Left kidney (tissue), 8 donors: ENCODE data around the gene KRTAP13-4. TPM values are rescaled to one million over a fixed set of nuclear protein-coding genes. Genes with fewer than 3 reads are reported as not detected.

Source experiments
- DNase-seq: peaks from one replicate; pipeline ENCODE4 v3.0.0-alpha.2; 2013
- long read RNA-seq, 8 donors: transcript quantifications; one replicate each; lab custom pipeline, GENCODE V29; 2026
- polyA plus RNA-seq: library from polyadenylated mRNA; unstranded; fragments of 120-200 nt; gene quantifications from one replicate; pipeline ENCODE4 v1.2.1, GENCODE V29; 2013; ENCODE audit not compliant: insufficient read length

Gene KRTAP13-4
- not detected for polyA plus RNA-seq
- long read RNA-seq, donor 1, result 0 reads
- long read RNA-seq, donor 2, result 0 reads
- long read RNA-seq, donor 3, result 0 reads
- long read RNA-seq, donor 4, result 0 reads
- long read RNA-seq, donor 5, result 0 reads
- long read RNA-seq, donor 6, result 0 reads
- long read RNA-seq, donor 7, result 0 reads
- long read RNA-seq, donor 8, result 0 reads

DNA sequence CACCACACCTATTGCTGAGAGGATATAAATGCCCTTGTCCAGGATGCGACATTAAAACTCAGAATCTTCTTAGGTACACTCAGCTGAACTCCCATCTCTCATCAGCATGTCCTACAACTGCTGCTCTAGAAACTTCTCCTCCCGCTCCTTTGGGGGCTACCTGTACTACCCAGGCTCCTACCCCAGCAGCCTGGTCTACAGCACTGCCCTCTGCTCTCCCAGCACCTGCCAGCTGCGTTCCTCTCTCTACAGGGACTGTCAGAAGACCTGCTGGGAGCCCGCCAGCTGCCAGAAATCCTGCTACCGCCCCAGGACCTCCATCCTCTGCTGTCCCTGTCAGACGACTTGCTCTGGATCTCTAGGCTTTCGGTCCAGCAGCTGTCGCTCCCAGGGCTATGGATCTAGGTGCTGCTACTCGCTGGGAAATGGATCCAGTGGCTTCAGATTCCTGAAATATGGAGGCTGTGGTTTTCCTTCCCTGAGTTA lies at the start of gene KRTAP13-4:
Gene KRTAP13-4 (plus strand): TSS at position 51 of the 486 bp plus-strand sequence. CDS start 56 bp downstream, at position 107.
- no peak for DNase-seq

GRCh38 chr21:30382201-30382600 lies 47.8 kb upstream of the KRTAP13-4 start:
- DNase-seq, result no peak

- no peak for DNase-seq
These were observed 38.5 kb upstream of the KRTAP13-4 start for GRCh38 chr21:30391492-30392025.

GRCh38 chr21:30395731-30396130 lies 34.3 kb upstream of the KRTAP13-4 start, which contains the start of gene KRTAP13-1:
Gene KRTAP13-1 (plus strand): TSS chr21:30396031. CDS start chr21:30396087, 56 bp downstream.
- no peak for DNase-seq

GRCh38 chr21:30408782-30409494 lies 21.1 kb upstream of the KRTAP13-4 start:
- peak; percentile 4 for DNase-seq

DNA sequence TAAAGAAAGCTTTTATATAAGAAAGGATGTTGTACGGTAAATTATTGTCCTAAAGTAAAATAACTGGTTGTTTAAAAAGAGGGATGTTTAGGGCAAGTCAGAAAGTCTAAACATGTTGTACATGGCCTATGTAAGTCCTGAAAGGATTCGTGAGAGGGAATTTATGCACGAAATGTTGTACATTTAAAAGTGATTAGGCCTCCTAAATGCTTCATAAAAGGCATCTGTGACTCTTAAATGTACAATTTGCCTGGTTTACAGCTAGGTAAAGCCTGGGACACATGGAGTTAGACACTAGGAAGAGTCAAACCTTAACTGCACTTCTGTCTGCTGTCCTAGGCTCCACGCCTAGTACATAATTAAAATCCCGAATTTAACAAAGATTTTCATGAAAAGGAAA lies 14.0 kb upstream of the KRTAP13-4 start:
- DNase-seq, result no peak

- no peak for DNase-seq
These were observed 4.2 kb upstream of the KRTAP13-4 start, which contains the start of gene KRTAP13-3 for GRCh38 chr21:30425826-30426225. Gene KRTAP13-3 (minus strand): TSS chr21:30425926. CDS start chr21:30425912, 14 bp downstream.

- DNase-seq, result no peak
These were observed 3.3 kb upstream of the KRTAP13-4 start for GRCh38 chr21:30426731-30427130.

DNA sequence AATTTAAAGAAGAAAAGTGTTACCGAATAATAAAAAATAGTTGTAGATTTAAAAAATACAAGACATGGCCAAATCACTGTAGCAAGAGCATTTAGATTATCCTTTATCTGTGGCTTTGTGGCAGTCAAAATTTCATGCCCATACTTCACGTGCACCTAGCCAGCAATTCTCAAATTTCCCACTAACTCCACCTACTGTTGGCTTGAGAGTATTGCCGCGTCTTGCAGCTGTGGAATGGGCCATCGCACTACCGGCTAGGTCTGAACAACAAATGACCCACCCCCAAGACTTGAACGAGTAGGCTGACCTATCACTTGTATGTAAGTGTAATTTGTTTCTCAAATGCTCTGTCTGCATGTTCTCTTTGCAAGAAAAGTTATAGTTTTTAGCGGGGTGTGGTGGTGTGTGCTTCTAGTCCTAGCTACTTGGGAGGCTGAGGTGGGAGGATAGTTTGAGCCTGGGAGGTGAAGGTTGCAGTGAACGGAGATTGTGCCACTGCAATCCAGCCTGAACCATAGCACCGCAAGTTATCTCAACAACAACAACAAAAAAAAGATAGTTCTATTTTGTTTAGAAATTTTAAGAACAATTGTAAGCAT lies 4.1 kb downstream of the KRTAP13-4 start:
- no peak for DNase-seq

DNA sequence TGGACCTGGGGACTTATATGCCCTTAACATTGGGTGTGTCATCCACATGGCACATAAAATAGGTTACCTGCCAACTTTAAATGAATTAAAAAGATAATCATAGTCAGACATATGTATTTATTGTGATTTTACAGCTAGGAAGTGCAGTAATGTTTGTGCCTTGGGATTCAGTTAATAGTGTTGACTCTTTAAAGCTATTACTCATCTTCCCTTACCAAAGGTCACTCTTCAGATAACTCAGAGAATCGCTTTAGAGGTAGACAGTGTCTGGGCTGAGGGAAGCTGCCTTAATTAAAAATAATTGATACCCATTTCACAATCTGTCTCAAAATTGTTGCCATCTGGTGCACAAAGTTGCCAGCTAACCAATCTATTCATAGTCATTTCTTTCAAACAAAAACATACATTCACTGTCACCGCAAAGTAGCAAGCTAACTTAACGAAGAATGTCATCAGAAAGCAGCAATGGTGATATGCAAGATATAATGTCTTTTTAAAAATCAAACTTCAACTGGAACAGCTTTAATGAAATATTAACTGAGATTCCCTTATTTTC lies 7.1 kb downstream of the KRTAP13-4 start:
- no peak for DNase-seq

DNA sequence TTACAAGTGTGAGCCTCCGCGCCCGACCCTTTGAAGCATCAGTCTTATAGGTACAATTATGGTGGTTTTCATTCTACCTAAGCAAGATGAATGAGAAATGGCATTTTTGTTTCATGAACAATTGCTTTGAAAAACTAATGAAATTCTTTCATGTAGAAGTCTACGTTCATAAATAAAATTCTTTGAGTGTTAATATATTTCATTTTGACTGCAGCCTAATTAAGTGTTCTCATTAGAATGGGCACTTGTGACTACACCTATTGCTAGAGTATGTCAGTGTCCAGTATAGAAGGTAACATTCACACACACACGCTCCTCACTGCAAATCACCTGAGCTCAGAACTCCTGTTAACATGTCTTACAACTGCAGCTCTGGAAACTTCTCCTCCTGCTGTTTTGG lies 10.0 kb downstream of the KRTAP13-4 start, which contains the start of gene KRTAP15-1:
Gene KRTAP15-1 (plus strand): TSS at position 301 of the 400 bp plus-strand sequence. CDS start 53 bp downstream, at position 354.
- no peak for DNase-seq

DNA sequence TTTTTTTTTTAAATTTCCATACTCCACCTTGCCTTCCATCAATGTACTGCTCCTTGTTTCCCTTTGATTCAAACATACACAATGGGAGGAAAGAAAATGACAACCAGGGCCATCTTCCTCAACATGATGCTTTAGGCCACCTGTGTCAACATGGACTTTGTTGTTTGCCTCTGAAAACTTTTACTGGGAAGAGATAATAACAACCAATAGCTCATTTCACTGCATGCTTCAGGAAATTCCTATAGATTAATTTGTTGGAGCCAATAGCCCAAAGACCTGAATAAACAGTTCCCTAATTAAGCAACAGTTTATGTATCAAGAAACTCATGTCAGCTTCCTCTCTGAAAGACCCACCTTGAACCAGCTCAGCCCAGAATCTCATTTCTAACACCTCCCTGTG lies 13.2 kb downstream of the KRTAP13-4 start:
- DNase-seq, result no peak

DNA sequence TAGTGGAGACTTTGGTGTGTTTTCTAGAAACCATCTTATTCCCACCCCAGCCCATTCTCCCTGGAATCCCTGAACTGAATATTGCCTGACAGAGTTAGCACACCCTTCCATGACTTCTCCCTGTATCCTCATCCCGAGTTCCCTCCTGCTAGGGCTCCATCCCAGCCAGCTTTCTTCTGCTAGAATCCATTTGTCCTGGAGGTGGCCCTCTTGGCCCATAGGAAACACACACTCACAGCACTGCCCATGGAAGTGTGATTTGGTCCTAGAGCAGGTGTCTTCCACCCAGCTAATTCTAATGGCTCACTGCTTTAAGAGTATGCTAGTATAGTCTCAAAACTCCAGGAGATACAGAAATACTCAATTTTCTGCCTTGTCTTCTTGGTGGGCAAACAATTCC lies 14.2 kb downstream of the KRTAP13-4 start:
- DNase-seq, result no peak

DNA sequence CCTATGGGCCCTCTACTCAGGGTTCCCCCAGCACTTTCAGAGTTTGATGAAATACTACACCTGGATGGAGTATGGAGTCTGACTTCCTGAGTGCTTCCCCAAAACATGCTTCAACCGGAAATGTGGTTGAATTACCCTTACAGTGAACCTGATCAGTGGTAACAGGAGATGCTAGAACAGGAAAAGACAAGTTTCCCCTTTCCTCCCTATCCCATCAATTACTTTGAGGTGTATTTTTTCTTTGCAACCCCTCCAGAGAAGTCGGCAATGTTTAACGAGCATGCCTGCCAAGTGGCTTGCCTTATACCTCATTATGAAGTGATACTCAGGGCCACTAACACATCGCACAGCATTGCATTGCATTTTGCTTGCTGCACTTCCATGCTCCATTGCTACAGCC lies 17.0 kb downstream of the KRTAP13-4 start:
- peak; percentile 17 for DNase-seq

DNA sequence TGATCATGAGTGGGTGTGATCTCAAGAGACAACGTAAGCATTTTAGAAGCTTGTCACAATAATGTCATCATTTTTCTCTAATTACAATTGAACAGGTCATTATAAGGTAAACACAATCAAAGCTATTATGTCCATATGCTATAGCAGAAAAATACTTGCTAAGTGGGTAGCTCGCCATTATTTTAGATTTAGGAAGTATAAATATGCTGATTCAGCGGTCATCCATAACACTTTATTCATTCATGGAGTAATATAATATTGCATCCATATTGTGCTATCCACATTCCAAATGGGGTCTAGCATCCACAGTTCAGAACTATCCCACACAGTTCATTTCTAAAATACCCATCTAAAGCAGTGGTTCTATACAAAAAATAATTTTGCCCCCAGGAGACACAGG lies 18.5 kb downstream of the KRTAP13-4 start:
- DNase-seq, result no peak

GRCh38 chr21:30463713-30464112 lies 33.7 kb downstream of the KRTAP13-4 start:
- no peak for DNase-seq

- peak; percentile 40 for DNase-seq
These were observed 39.1 kb downstream of the KRTAP13-4 start for GRCh38 chr21:30468900-30469714.

DNA sequence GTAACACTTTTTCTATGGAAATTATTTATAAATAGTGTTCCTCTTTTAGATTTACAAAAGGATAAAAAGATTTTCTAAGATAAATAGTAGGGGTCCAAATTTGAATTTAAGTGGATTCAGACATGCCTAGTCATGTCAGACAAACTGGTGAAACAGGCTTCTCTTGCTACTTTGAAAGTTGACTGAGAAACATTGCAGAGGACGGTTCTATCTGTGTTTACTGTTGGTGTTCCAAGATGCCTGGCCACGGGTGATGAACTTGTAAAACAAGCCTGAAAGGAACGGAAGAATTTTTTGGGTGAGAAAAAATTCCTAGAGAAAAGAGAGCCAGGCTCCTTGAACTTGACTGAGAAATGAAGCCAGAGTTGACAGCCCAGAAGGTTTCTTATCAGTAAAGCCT lies 48.0 kb downstream of the KRTAP13-4 start:
- no peak for DNase-seq

DNA sequence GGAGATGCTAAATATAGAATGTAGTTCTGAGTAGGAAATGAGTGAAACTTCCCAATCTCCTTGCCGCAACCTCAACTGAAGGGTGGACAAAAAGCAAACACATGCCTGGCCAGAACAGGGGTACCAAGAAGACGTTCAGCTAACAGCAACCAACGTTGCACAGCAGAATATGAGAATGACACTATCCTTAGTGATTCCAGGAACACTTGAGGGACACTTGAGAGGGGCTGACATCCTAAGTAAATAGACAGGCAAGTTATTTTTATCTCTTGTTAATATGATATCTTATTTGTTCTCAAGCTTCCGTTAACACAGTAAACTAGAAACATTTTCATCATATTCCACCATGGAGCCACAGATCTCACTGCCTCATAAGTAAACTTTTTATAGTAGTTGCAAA lies 49.2 kb downstream of the KRTAP13-4 start:
- no peak for DNase-seq

GRCh38 chr21:30480145-30480544 lies 50.1 kb downstream of the KRTAP13-4 start, which contains the start of gene KRTAP19-1:
Gene KRTAP19-1 (minus strand): TSS chr21:30480367. CDS start chr21:30480317, 50 bp downstream.
- DNase-seq, result no peak
